Lower lobe of right lung (tissue), 2 donors: ENCODE measurements around the gene PGAP3. TPM values are rescaled to one million over a fixed set of nuclear protein-coding genes. Genes with fewer than 3 reads are reported as not detected.
A peak's percentile ranks its signal among the peaks of the same experiment; 100 is the strongest.

Experiments used
- ATAC-seq, 2 donors: fragments of 200-7000 bp; cut with Tn5 transposase; one replicate each; pipeline ENCODE4 v1.9.1; 2020 to 2022; ENCODE audit warnings: mild to moderate bottlenecking in 2 of 2, moderate library complexity in 2 of 2
- DNase-seq: peaks from one replicate; pipeline ENCODE4 v3.0.0-alpha.2; 2020
- H3K27ac ChIP-seq: fragments of 200-600 bp; one replicate; pipeline ENCODE4 v1.8.0; 2022
- H3K27me3 ChIP-seq: fragments of 200-600 bp; one replicate; pipeline ENCODE4 v1.8.0; 2022; ENCODE audit warnings: low read depth
- H3K36me3 ChIP-seq: fragments of 200-600 bp; one replicate; pipeline ENCODE4 v1.8.0; 2022; ENCODE audit warnings: mild to moderate bottlenecking
- H3K4me1 ChIP-seq: fragments of 200-600 bp; one replicate; pipeline ENCODE4 v1.8.0; 2022
- H3K4me3 ChIP-seq: fragments of 200-600 bp; one replicate; pipeline ENCODE4 v1.8.0; 2022; ENCODE audit warnings: mild to moderate bottlenecking
- H3K9me3 ChIP-seq: fragments of 200-600 bp; one replicate; pipeline ENCODE4 v1.8.0; 2022
- intact Hi-C: fragments of 100-400 bp; cut with DNase I; formaldehyde crosslinking; loops from one replicate; pipeline ENCODE4 v1.11.0; 2022
- total RNA-seq: library from RNA; stranded (reverse); fragmentation: NEBNext Ultra II Directional; extraction: Animal tissue kit (Norgen Biotek cat#: 25700); gene quantifications from one replicate; pipeline ENCODE4 v1.2.1, GENCODE V29; 2021
- TF ChIP-seq, protein P1 (sequence below): fragments of 200-600 bp; IDR thresholded peaks from one replicate; pipeline ENCODE4 v1.8.0; 2022; ENCODE audit warnings: antibody characterized with exemption, mild to moderate bottlenecking
- donor health status: DM: no; HTN: yes; CAD: no; lungs with severe emphysema.

The PGAP3 gene
- total RNA-seq, 1 donor from 2014 or later, result 20.7 TPM

GRCh38 chr17:39640591-39641031 lies 47.2 kb downstream of the PGAP3 start:
- H3K4me1 ChIP-seq, result peaks cover 73% of the 10 kb centered on the region
- H3K4me3 ChIP-seq, result no peak overlapping the region
- no peak for ATAC-seq
- no peaks in the 10 kb centered on the region for H3K9me3 ChIP-seq
- H3K27ac ChIP-seq, result no peak overlapping the region
- DNase-seq, result no peak
- no peaks in the 10 kb centered on the region for H3K36me3 ChIP-seq
- no peaks in the 10 kb centered on the region for H3K27me3 ChIP-seq
- intact Hi-C loops, result no loop called here
- TF ChIP-seq, protein P1, sequence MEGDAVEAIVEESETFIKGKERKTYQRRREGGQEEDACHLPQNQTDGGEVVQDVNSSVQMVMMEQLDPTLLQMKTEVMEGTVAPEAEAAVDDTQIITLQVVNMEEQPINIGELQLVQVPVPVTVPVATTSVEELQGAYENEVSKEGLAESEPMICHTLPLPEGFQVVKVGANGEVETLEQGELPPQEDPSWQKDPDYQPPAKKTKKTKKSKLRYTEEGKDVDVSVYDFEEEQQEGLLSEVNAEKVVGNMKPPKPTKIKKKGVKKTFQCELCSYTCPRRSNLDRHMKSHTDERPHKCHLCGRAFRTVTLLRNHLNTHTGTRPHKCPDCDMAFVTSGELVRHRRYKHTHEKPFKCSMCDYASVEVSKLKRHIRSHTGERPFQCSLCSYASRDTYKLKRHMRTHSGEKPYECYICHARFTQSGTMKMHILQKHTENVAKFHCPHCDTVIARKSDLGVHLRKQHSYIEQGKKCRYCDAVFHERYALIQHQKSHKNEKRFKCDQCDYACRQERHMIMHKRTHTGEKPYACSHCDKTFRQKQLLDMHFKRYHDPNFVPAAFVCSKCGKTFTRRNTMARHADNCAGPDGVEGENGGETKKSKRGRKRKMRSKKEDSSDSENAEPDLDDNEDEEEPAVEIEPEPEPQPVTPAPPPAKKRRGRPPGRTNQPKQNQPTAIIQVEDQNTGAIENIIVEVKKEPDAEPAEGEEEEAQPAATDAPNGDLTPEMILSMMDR, result no peak

- Histone ChIP-seq H3K27me3 (no peaks in the 10 kb centered on the region), H3K36me3 (no peaks in the 10 kb centered on the region), H3K4me1 (peaks cover 73% of the 10 kb centered on the region), H3K27ac (no peak overlapping the region), H3K9me3 (no peaks in the 10 kb centered on the region), H3K4me3 (no peak overlapping the region)
- TF ChIP-seq, protein P1, result no peak
- ATAC-seq, result no peak
- intact Hi-C loops, result no loop called here
- DNase-seq, result no peak
Observed at GRCh38 chr17:39639566-39640458, 48.0 kb downstream of the PGAP3 start.

GRCh38 chr17:39639043-39639442 lies 48.8 kb downstream of the PGAP3 start:
- TF ChIP-seq, protein P1, result no peak
- intact Hi-C loops, result no loop called here
- Histone ChIP-seq H3K4me1 (peaks cover 80% of the 10 kb centered on the region), H3K27me3 (no peaks in the 10 kb centered on the region), H3K36me3 (no peaks in the 10 kb centered on the region), H3K4me3 (no peak overlapping the region), H3K9me3 (no peaks in the 10 kb centered on the region), H3K27ac (no peak overlapping the region)
- ATAC-seq, result no peak
- no peak for DNase-seq

- peaks cover 73% of the 10 kb centered on the region for H3K4me1 ChIP-seq
- no peaks in the 10 kb centered on the region for H3K36me3 ChIP-seq
- H3K4me3 ChIP-seq, result peak overlapping the region; percentile 71
- intact Hi-C loops, result no loop called here
- H3K27ac ChIP-seq, result no peak overlapping the region
- no peak for ATAC-seq
- no peaks in the 10 kb centered on the region for H3K27me3 ChIP-seq
- TF ChIP-seq, protein P1, result no peak
- H3K9me3 ChIP-seq, result no peaks in the 10 kb centered on the region
- no peak for DNase-seq
Observed at GRCh38 chr17:39638317-39638716, 49.5 kb downstream of the PGAP3 start.

GRCh38 chr17:39636927-39637736 lies 50.7 kb downstream of the PGAP3 start, which contains the start of gene STARD3:
STARD3 (plus strand) TSS chr17:39637144; CDS start chr17:39653532, 16,388 bp downstream.
- Histone ChIP-seq H3K4me1 (peaks cover 61% of the 10 kb centered on the region), H3K4me3 (peak within 1 kb of the TSS; percentile 71), H3K27me3 (peaks cover 2% of the 10 kb centered on the region), H3K36me3 (no peaks in the 10 kb centered on the region), H3K9me3 (no peaks in the 10 kb centered on the region), H3K27ac (peak within 1 kb of the TSS; percentile 89)
- DNase-seq, result peak; percentile 97
- intact Hi-C loops, result no loop called here
- peak; percentile 93 to 95 for ATAC-seq
- TF ChIP-seq, protein P1, result peak; percentile 24
